ENCODE data around the gene SPATA2. TPM values are rescaled to one million over a fixed set of nuclear protein-coding genes. Genes with fewer than 3 reads are reported as not detected.

The SPATA2 gene
- total and polyA plus RNA-seq, 2 of the 13 experiments (the other 11 are each of a cell fraction or from before 2014, with no cell fraction given): 3.2 to 8.7 TPM

- Histone ChIP-seq H2AFZ (ENCODE audit: low read length) (no peak overlapping the region), H4K20me1 (ENCODE audit: insufficient read depth, low read length) (no peaks in the 10 kb centered on the region), H3K27ac (ENCODE audit: extremely low read length, insufficient read depth, low read length) (no peak overlapping the region), H3K9ac (ENCODE audit: insufficient read depth, low read depth, low read length) (no peak overlapping the region), H3K27me3 (ENCODE audit: control insufficient read depth in 1 of 2, insufficient read depth in 2 of 2, low read length in 2 of 2) (no peaks in the 10 kb centered on the region), H3K79me2 (ENCODE audit: insufficient read depth, low read length) (no peaks in the 10 kb centered on the region), H3K4me1 (ENCODE audit: insufficient read depth, low read length) (peaks cover 25% of the 10 kb centered on the region), H3K4me3 (replicated peaks in 1 of 3; ENCODE audit: insufficient read depth in 1 of 3, low read depth in 2 of 3, low read length in 3 of 3) (no peak overlapping the region), H3K4me2 (ENCODE audit: low read depth, low read length) (no peak overlapping the region), H3K36me3 (replicated peaks in 1 of 2; ENCODE audit: control insufficient read depth in 1 of 2, insufficient read depth in 2 of 2, low read length in 2 of 2) (peaks cover 0 to 2% of the 10 kb centered on the region in 2 experiments; a peak in 1 of 5 replicates), H3K9me3 (ENCODE audit: low read length) (no peaks in the 10 kb centered on the region)
- in situ Hi-C loops (cut with HindIII; ENCODE audit: extremely low pct_ligation_motif_present, low pct_unique_long_range_greater_than_20kb): loop anchor here (25.0 kb wide), 1 partner anchor 556 kb away; no protein-coding TSS in a partner anchor
- TF ChIP-seq AGO2 (optimal IDR thresholded peaks at IDR 0.05; ENCODE audit: low read depth, low read length) (peak; percentile 5), AGO1 (IDR thresholded peaks at IDR 0.05; ENCODE audit: low read depth, low read length, poor library complexity, severe bottlenecking) (no peak), SMAD1 (CRISPR knock-in tag; IDR thresholded peaks at IDR 0.05; ENCODE audit: borderline replicate concordance, low read depth) (no peak), ZBTB38 (CRISPR knock-in tag; IDR thresholded peaks at IDR 0.05) (no peak)
- TF ChIP-seq, protein P1, sequence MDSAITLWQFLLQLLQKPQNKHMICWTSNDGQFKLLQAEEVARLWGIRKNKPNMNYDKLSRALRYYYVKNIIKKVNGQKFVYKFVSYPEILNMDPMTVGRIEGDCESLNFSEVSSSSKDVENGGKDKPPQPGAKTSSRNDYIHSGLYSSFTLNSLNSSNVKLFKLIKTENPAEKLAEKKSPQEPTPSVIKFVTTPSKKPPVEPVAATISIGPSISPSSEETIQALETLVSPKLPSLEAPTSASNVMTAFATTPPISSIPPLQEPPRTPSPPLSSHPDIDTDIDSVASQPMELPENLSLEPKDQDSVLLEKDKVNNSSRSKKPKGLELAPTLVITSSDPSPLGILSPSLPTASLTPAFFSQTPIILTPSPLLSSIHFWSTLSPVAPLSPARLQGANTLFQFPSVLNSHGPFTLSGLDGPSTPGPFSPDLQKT (CRISPR knock-in tag; IDR thresholded peaks at IDR 0.05; ENCODE audit: borderline replicate concordance): no peak
- no TSS peak for BruUV-seq (replicated peaks)
- intact Hi-C loops (cut with micrococcal nuclease; ENCODE audit: unreplicated experiment): loop anchor here (1.0 kb wide), 1 partner anchor 356 kb away; no protein-coding TSS in a partner anchor
- ChIA-PET POLR2A (interaction anchor here (1.0 kb wide), 1 partner anchor 23 kb away, joined by 6 read pairs; no protein-coding TSS in a partner anchor), CTCF (ENCODE audit: low intra/inter-chr PET ratio, low total read pairs) (no interaction called here)
- ATAC-seq (no peak), FAIRE-seq (no peak), DNase-seq (ENCODE audit: low spot score) (no peak)
- WGBS (ENCODE audit: low lambda C conversion rate): 91% methylated on average over 11 of the region's 11 CpGs
These were observed 22.5 kb downstream of the SPATA2 start for GRCh38 chr20:49892817-49893216.

GRCh38 chr20:49892260-49892659 is 23.1 kb downstream of the SPATA2 start:
- no peak for DNase-seq (ENCODE audit: low spot score)
- TF ChIP-seq ZNF260 (CRISPR knock-in tag; IDR thresholded peaks at IDR 0.05; ENCODE audit: borderline replicate concordance, low read depth) (0 out of 2 replicates have a peak, but pooled peaks have one; percentile 50), KDM3A (CRISPR knock-in tag; IDR thresholded peaks at IDR 0.05; ENCODE audit: low read depth) (no peak), PCBP2 (optimal IDR thresholded peaks at IDR 0.05; ENCODE audit: low read depth, low read length, poor library complexity, severe bottlenecking) (no peak), HOXA5 (CRISPR knock-in tag; IDR thresholded peaks at IDR 0.05) (no peak), AGO2 (optimal IDR thresholded peaks at IDR 0.05; ENCODE audit: low read depth, low read length) (peak; percentile 38), U2AF2 (IDR thresholded peaks at IDR 0.05; ENCODE audit: low read depth, low read length) (no peak)
- Histone ChIP-seq H3K27me3 (ENCODE audit: control insufficient read depth in 1 of 2, insufficient read depth in 2 of 2, low read length in 2 of 2) (no peaks in the 10 kb centered on the region), H4K20me1 (ENCODE audit: insufficient read depth, low read length) (no peaks in the 10 kb centered on the region), H3K9ac (ENCODE audit: insufficient read depth, low read depth, low read length) (no peak overlapping the region), H3K4me3 (replicated peaks in 1 of 3; ENCODE audit: insufficient read depth in 1 of 3, low read depth in 2 of 3, low read length in 3 of 3) (no peak overlapping the region), H3K9me3 (ENCODE audit: low read length) (no peaks in the 10 kb centered on the region), H3K4me2 (ENCODE audit: low read depth, low read length) (no peak overlapping the region), H3K4me1 (ENCODE audit: insufficient read depth, low read length) (peaks cover 25% of the 10 kb centered on the region), H3K36me3 (replicated peaks in 1 of 2; ENCODE audit: control insufficient read depth in 1 of 2, insufficient read depth in 2 of 2, low read length in 2 of 2) (peaks cover 0 to 3% of the 10 kb centered on the region in 2 experiments; a peak in 1 of 5 replicates), H3K27ac (ENCODE audit: extremely low read length, insufficient read depth, low read length) (no peak overlapping the region), H3K79me2 (ENCODE audit: insufficient read depth, low read length) (no peaks in the 10 kb centered on the region), H2AFZ (ENCODE audit: low read length) (no peak overlapping the region)
- ChIA-PET POLR2A (interaction anchor here (1.0 kb wide), 1 partner anchor 24 kb away, joined by 6 read pairs; no protein-coding TSS in a partner anchor), CTCF (ENCODE audit: low intra/inter-chr PET ratio, low total read pairs) (no interaction called here)
- 85% methylated on average over 9 of the region's 9 CpGs for WGBS (ENCODE audit: low lambda C conversion rate)
- BruUV-seq (replicated peaks): no TSS peak
- in situ Hi-C loops (cut with HindIII; ENCODE audit: extremely low pct_ligation_motif_present, low pct_unique_long_range_greater_than_20kb) (loop anchor here (25.0 kb wide), 1 partner anchor 555 kb away; no protein-coding TSS in a partner anchor), intact Hi-C loops (cut with micrococcal nuclease; ENCODE audit: unreplicated experiment) (loop anchor here (1.0 kb wide), 1 partner anchor 355 kb away; no protein-coding TSS in a partner anchor)
- no peak for FAIRE-seq
- ATAC-seq: no peak

Data from HepG2 (cell line).